SK-N-SH treated with all-trans-retinoic acid at 6 μM for 48 hours (cell line): ENCODE data around the gene CD6.

Experiments
- ARNTL ChIP-seq: fragments of 450-650 bp; formaldehyde crosslinking; IDR thresholded peaks from 2 replicates; pipeline ENCODE4 v1.5.0; 2020; ENCODE audit warnings: low read depth, mild to moderate bottlenecking, moderate library complexity, borderline replicate concordance
- RARB ChIP-seq: fragments of 250-450 bp; sonication (Bioruptor Pico); IDR thresholded peaks from 2 replicates; pipeline ENCODE4 v1.8.0; 2021; ENCODE audit warnings: mild to moderate bottlenecking, moderate library complexity
- SNAI2 ChIP-seq: fragments of 250-450 bp; sonication (Bioruptor Pico); IDR thresholded peaks from 2 replicates; pipeline ENCODE4 v1.5.0; 2020; ENCODE audit warnings: mild to moderate bottlenecking, moderate library complexity
- TOX ChIP-seq: fragments of 250-450 bp; sonication (Bioruptor Pico); IDR thresholded peaks from 2 replicates; pipeline ENCODE4 v1.8.0; 2021; ENCODE audit warnings: mild to moderate bottlenecking, moderate library complexity, borderline replicate concordance
- TF ChIP-seq, protein P1 (sequence below): fragments of 250-450 bp; sonication (Bioruptor Pico); IDR thresholded peaks from 2 replicates; pipeline ENCODE4 v1.8.0; 2020; ENCODE audit warnings: mild to moderate bottlenecking, moderate library complexity, borderline replicate concordance
- TF ChIP-seq, protein P2 (sequence below): fragments of 250-450 bp; sonication (Bioruptor Pico); IDR thresholded peaks from 2 replicates; pipeline ENCODE4 v1.5.1; 2020; ENCODE audit warnings: low read depth, mild to moderate bottlenecking, moderate library complexity

DNA sequence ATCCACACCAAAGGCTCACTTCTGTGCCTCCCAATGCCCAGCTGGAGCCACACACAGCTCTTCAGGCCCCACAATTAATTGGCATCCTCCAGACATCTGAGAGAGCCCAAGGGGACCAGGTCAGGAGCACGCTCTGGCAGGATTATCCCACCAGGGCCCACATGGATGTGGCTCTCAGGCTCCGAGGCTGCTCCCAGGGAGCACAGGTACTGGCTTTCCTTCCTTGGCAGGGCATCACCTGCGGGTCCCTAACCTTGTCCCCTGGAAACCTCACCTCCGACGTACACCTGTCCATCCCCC lies 54.3 kb downstream of the CD6 start:
- TF ChIP-seq TOX (no peak), ARNTL (no peak), RARB (no peak), SNAI2 (CRISPR knock-in tag) (no peak)
- TF ChIP-seq, protein P1, sequence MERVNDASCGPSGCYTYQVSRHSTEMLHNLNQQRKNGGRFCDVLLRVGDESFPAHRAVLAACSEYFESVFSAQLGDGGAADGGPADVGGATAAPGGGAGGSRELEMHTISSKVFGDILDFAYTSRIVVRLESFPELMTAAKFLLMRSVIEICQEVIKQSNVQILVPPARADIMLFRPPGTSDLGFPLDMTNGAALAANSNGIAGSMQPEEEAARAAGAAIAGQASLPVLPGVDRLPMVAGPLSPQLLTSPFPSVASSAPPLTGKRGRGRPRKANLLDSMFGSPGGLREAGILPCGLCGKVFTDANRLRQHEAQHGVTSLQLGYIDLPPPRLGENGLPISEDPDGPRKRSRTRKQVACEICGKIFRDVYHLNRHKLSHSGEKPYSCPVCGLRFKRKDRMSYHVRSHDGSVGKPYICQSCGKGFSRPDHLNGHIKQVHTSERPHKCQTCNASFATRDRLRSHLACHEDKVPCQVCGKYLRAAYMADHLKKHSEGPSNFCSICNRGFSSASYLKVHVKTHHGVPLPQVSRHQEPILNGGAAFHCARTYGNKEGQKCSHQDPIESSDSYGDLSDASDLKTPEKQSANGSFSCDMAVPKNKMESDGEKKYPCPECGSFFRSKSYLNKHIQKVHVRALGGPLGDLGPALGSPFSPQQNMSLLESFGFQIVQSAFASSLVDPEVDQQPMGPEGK (CRISPR knock-in tag), result no peak
- TF ChIP-seq, protein P2, sequence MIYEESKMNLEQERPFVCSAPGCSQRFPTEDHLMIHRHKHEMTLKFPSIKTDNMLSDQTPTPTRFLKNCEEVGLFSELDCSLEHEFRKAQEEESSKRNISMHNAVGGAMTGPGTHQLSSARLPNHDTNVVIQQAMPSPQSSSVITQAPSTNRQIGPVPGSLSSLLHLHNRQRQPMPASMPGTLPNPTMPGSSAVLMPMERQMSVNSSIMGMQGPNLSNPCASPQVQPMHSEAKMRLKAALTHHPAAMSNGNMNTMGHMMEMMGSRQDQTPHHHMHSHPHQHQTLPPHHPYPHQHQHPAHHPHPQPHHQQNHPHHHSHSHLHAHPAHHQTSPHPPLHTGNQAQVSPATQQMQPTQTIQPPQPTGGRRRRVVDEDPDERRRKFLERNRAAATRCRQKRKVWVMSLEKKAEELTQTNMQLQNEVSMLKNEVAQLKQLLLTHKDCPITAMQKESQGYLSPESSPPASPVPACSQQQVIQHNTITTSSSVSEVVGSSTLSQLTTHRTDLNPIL (CRISPR knock-in tag), result no peak
